PC-3 (cell line): ENCODE data around the gene GNAT3. TPM values are rescaled to one million over a fixed set of nuclear protein-coding genes. Genes with fewer than 3 reads are reported as not detected.

Experiments used
- ATAC-seq: fragments of 200-7000 bp; cut with Tn5 transposase; 2 replicates; pipeline ENCODE4 v1.9.1; 2020; ENCODE audit warnings: mild to moderate bottlenecking, moderate library complexity
- BruUV-seq: library from RNA; stranded (reverse); fragments of 400-500 nt; replicated peaks from 2 replicates; lab custom pipeline; 2021; lab: Mats Ljungman, UMichigan
- CTCF ChIA-PET: fragments of 300-600 bp; sonication (Branson Sonifier 250); formaldehyde crosslinking; loops from one replicate; lab custom pipeline; 2022; ENCODE audit warnings: antibody characterized with exemption; lab: Charles Lee
- POLR2A ChIA-PET: fragments of 300-600 bp; sonication (Branson Sonifier 250); formaldehyde crosslinking; loops from one replicate; lab custom pipeline; 2022; ENCODE audit warnings: antibody characterized with exemption; ENCODE audit not compliant: unreplicated experiment; lab: Charles Lee
- DNase-seq: peaks from one replicate; pipeline ENCODE4 v3.0.0-alpha.2; 2015
- H2AFZ ChIP-seq: fragments of 300-600 bp; sonication (generic); 2 replicates; pipeline ENCODE4 v1.6.0; 2016; ENCODE audit warnings: antibody characterized with exemption, low read length
- H3F3A ChIP-seq: fragments of 300-600 bp; sonication (generic); one replicate; pipeline ENCODE4 v1.6.0; 2017; ENCODE audit warnings: antibody characterized with exemption, low read length, control low read depth, mild to moderate bottlenecking; ENCODE audit not compliant: unreplicated experiment
- H3K27ac ChIP-seq: fragments of 300-600 bp; sonication (generic); 2 replicates; pipeline ENCODE4 v1.5.1; 2016; ENCODE audit warnings: mild to moderate bottlenecking, low read length
- H3K27me3 ChIP-seq: fragments of 300-600 bp; sonication (generic); 2 replicates; pipeline ENCODE4 v1.6.1; 2016; ENCODE audit warnings: low read length, mixed read lengths
- H3K36me3 ChIP-seq: fragments of 300-600 bp; sonication (generic); 2 replicates; pipeline ENCODE4 v1.6.1; 2016; ENCODE audit warnings: low read depth, mixed run types, low read length, mixed read lengths
- H3K4me1 ChIP-seq: fragments of 300-600 bp; sonication (generic); 2 replicates; pipeline ENCODE4 v1.5.1; 2016; ENCODE audit warnings: low read length; ENCODE audit not compliant: insufficient read depth
- H3K4me2 ChIP-seq: fragments of 300-600 bp; sonication (generic); 2 replicates; pipeline ENCODE4 v1.6.0; 2016; ENCODE audit warnings: low read length
- H3K4me3 ChIP-seq: fragments of 300-600 bp; sonication (generic); 2 replicates; pipeline ENCODE4 v1.5.1; 2016; ENCODE audit warnings: mild to moderate bottlenecking, low read length, mixed read lengths
- H3K79me2 ChIP-seq: fragments of 300-600 bp; sonication (generic); 2 replicates; pipeline ENCODE4 v1.6.1; 2017; ENCODE audit warnings: low read length, mixed read lengths
- H3K9ac ChIP-seq: fragments of 300-600 bp; sonication (generic); 2 replicates; pipeline ENCODE4 v1.6.0; 2016; ENCODE audit warnings: mild to moderate bottlenecking, low read length
- H3K9me2 ChIP-seq: fragments of 300-600 bp; sonication (generic); replicated peaks from 2 replicates; pipeline ENCODE4 v1.6.1; 2016; ENCODE audit warnings: mixed run types, low read length, mixed read lengths
- H3K9me3 ChIP-seq: fragments of 300-600 bp; sonication (generic); 2 replicates; pipeline ENCODE4 v1.6.1; 2016; ENCODE audit warnings: low read length, mixed read lengths
- H4K20me1 ChIP-seq: fragments of 300-600 bp; sonication (generic); 2 replicates; pipeline ENCODE4 v1.6.1; 2016; ENCODE audit warnings: low read length, mixed read lengths
- CTCF ChIP-seq: fragments of 300-600 bp; sonication (generic); conservative IDR thresholded peaks from 2 replicates; pipeline ENCODE4 v1.5.1; 2017; ENCODE audit warnings: antibody characterized with exemption, low read depth, mild to moderate bottlenecking, low read length
- EZH2 ChIP-seq: fragments of 300-600 bp; sonication (generic); IDR thresholded peaks from one replicate; pipeline ENCODE4 v1.6.1; 2017; ENCODE audit warnings: antibody characterized with exemption, mild to moderate bottlenecking, low read length; ENCODE audit not compliant: unreplicated experiment
- EZH2phosphoT487 ChIP-seq: fragments of 300-600 bp; sonication (generic); IDR thresholded peaks from 2 replicates; pipeline ENCODE4 v1.6.1; 2018; ENCODE audit warnings: mild to moderate bottlenecking, antibody characterized with exemption, low read length, borderline replicate concordance
- intact Hi-C: fragments of 100-400 bp; cut with micrococcal nuclease; formaldehyde crosslinking; loops from 2 replicates; pipeline ENCODE4 v1.9.0; 2023
- total RNA-seq: library from RNA; depleted of rRNA; stranded (reverse); fragments of >200 nt; gene quantifications from 2 replicates; pipeline ENCODE4 v1.2.3, GENCODE V29; 2014

GNAT3 gene
- total RNA-seq, 1 experiment from 2014 or later, result not detected

GRCh38 chr7:80488851-80489370 lies 23.0 kb downstream of the GNAT3 start:
- no peak for DNase-seq
- Histone ChIP-seq H2AFZ (peak overlapping the region; percentile 60; the same call in 1 of the 2 replicates), H3K36me3 (no peaks in the 10 kb centered on the region), H3K9me2 (no peaks in the 10 kb centered on the region), H3K27ac (no peak overlapping the region), H3K4me2 (no peak overlapping the region), H4K20me1 (no peaks in the 10 kb centered on the region), H3K79me2 (no peaks in the 10 kb centered on the region), H3K9ac (no peak overlapping the region), H3F3A (no peaks in the 10 kb centered on the region), H3K9me3 (no peaks in the 10 kb centered on the region), H3K4me3 (no peak overlapping the region), H3K27me3 (no peaks in the 10 kb centered on the region), H3K4me1 (no peaks in the 10 kb centered on the region)
- TF ChIP-seq EZH2phosphoT487 (no peak), CTCF (no peak), EZH2 (no peak)
- POLR2A ChIA-PET, result no interaction called here
- intact Hi-C loops, result no loop called here
- peak; percentile 27; the same call in 1 of the 2 replicates for ATAC-seq
- CTCF ChIA-PET, result no interaction called here
- no TSS peak for BruUV-seq

GRCh38 chr7:80488406-80488805 lies 23.5 kb downstream of the GNAT3 start:
- DNase-seq (no peak), ATAC-seq (no peak)
- Histone ChIP-seq H3K9me3 (no peaks in the 10 kb centered on the region), H3K4me3 (no peak overlapping the region), H3K36me3 (no peaks in the 10 kb centered on the region), H3K4me2 (no peak overlapping the region), H3K4me1 (no peaks in the 10 kb centered on the region), H3F3A (no peaks in the 10 kb centered on the region), H3K9ac (no peak overlapping the region), H4K20me1 (no peaks in the 10 kb centered on the region), H3K9me2 (no peaks in the 10 kb centered on the region), H3K27me3 (no peaks in the 10 kb centered on the region), H3K27ac (no peak overlapping the region), H2AFZ (no peak overlapping the region), H3K79me2 (no peaks in the 10 kb centered on the region)
- no TSS peak for BruUV-seq
- TF ChIP-seq CTCF (no peak), EZH2phosphoT487 (no peak), EZH2 (no peak)
- intact Hi-C loops, result no loop called here
- ChIA-PET POLR2A (no interaction called here), CTCF (no interaction called here)

- Histone ChIP-seq H3K9ac (no peak overlapping the region), H3K9me2 (no peaks in the 10 kb centered on the region), H3F3A (no peaks in the 10 kb centered on the region), H3K4me2 (no peak overlapping the region), H3K27me3 (no peaks in the 10 kb centered on the region), H2AFZ (no peak overlapping the region), H3K4me3 (no peak overlapping the region), H4K20me1 (no peaks in the 10 kb centered on the region), H3K36me3 (no peaks in the 10 kb centered on the region), H3K79me2 (no peaks in the 10 kb centered on the region), H3K27ac (no peak overlapping the region), H3K4me1 (peaks cover 14% of the 10 kb centered on the region), H3K9me3 (no peaks in the 10 kb centered on the region)
- ATAC-seq (no peak), DNase-seq (no peak)
- BruUV-seq, result no TSS peak
- TF ChIP-seq CTCF (no peak), EZH2 (no peak), EZH2phosphoT487 (no peak)
- ChIA-PET POLR2A (interaction anchor here (0.6 kb wide), 1 partner anchor 1121 kb away, joined by 4 read pairs; no protein-coding TSS in a partner anchor), CTCF (interaction anchor here (0.6 kb wide), 1 partner anchor 391 kb away, joined by 5 read pairs; no protein-coding TSS in a partner anchor)
- intact Hi-C loops, result no loop called here
Measured at GRCh38 chr7:80485721-80486120, 26.1 kb downstream of the GNAT3 start.
